HEK293 (cell line): ENCODE data around the gene UQCC3.
"Not testable (repeated sequence)": the region's sequence is repeated elsewhere in the genome, so short reads cannot be mapped to it uniquely, and the experiment has no call there.

Experiments
- CTCF ChIA-PET: fragments of 350-600 bp; formaldehyde crosslinking; extraction: SDS; loops from one replicate; lab custom pipeline; 2021; ENCODE audit warnings: antibody characterized with exemption; lab: Yijun Ruan, JAX
- POLR2A ChIA-PET: fragments of 300-600 bp; formaldehyde crosslinking; extraction: SDS; loops from one replicate; lab custom pipeline; 2020; ENCODE audit warnings: antibody characterized with exemption, inconsistent platforms; lab: Yijun Ruan, JAX
- H3K27ac ChIP-seq: fragments of 200-500 bp; sonication (Bioruptor generic); 2 replicates; pipeline ENCODE4 v1.5.1; 2014; ENCODE audit warnings: low read depth, low read length, control low read depth, inconsistent platforms; ENCODE audit errors: extremely low read depth
- H3K36me3 ChIP-seq, 2 experiments: fragments of 200-500 bp in 1 of 2; sonication (Bioruptor generic) in 1 of 2; 1 replicate in 1 of 2; 2 replicates in 1 of 2; pipeline ENCODE4 v1.5.1; 2014 to 2017; ENCODE audit warnings: inconsistent platforms in 2 of 2, low read length in 2 of 2; ENCODE audit not compliant: control insufficient read depth in 2 of 2, insufficient read depth in 1 of 2
- H3K4me1 ChIP-seq: fragments of 200-500 bp; sonication (Bioruptor generic); 2 replicates; pipeline ENCODE4 v1.5.1; 2014; ENCODE audit warnings: mild to moderate bottlenecking, low read length, inconsistent platforms; ENCODE audit not compliant: control insufficient read depth, insufficient read depth
- H3K4me3 ChIP-seq: 2 replicates; pipeline ENCODE4 v1.5.1; 2011; ENCODE audit warnings: low read depth, mild to moderate bottlenecking, control low read depth, low read length, moderate library complexity
- H3K9me3 ChIP-seq: fragments of 200-500 bp; sonication (Bioruptor generic); 2 replicates; pipeline ENCODE4 v1.5.1; 2014; ENCODE audit warnings: low read depth, low read length, inconsistent platforms; ENCODE audit not compliant: control insufficient read depth, insufficient read depth
- KLF1 ChIP-seq: fragments of 450-650 bp; formaldehyde crosslinking; IDR thresholded peaks from 2 replicates; pipeline ENCODE4 v1.5.1; 2016; ENCODE audit warnings: missing biosample characterization, missing genetic modification characterization
- KLF8 ChIP-seq: fragments of 450-650 bp; formaldehyde crosslinking; IDR thresholded peaks from 2 replicates; pipeline ENCODE4 v1.5.1; 2016; ENCODE audit warnings: missing biosample characterization, missing genetic modification characterization
- OVOL3 ChIP-seq: fragments of 450-650 bp; formaldehyde crosslinking; IDR thresholded peaks from 2 replicates; pipeline ENCODE4 v1.5.1; 2016; ENCODE audit warnings: missing biosample characterization, missing genetic modification characterization
- PRDM1 ChIP-seq: fragments of 450-650 bp; formaldehyde crosslinking; IDR thresholded peaks from 2 replicates; pipeline ENCODE4; 2016; ENCODE audit warnings: missing biosample characterization, missing genetic modification characterization
- TCF7L2 ChIP-seq: IDR thresholded peaks from 2 replicates; pipeline ENCODE4 v1.6.1; 2011; ENCODE audit warnings: low read depth, mild to moderate bottlenecking, inconsistent platforms, low read length, moderate library complexity, borderline replicate concordance
- ZBTB48 ChIP-seq: fragments of 450-650 bp; formaldehyde crosslinking; IDR thresholded peaks from 2 replicates; pipeline ENCODE4 v1.5.1; 2016; ENCODE audit warnings: missing biosample characterization, missing genetic modification characterization
- ZFP3 ChIP-seq: fragments of 450-650 bp; formaldehyde crosslinking; IDR thresholded peaks from 2 replicates; pipeline ENCODE4 v1.5.1; 2016; ENCODE audit warnings: low read depth, missing biosample characterization, missing genetic modification characterization
- ZFP41 ChIP-seq: fragments of 450-650 bp; formaldehyde crosslinking; IDR thresholded peaks from 2 replicates; pipeline ENCODE4 v1.5.1; 2016; ENCODE audit warnings: missing biosample characterization, missing genetic modification characterization, borderline replicate concordance
- ZNF114 ChIP-seq: fragments of 450-650 bp; formaldehyde crosslinking; IDR thresholded peaks from 2 replicates; pipeline ENCODE4 v1.5.0; 2017; ENCODE audit warnings: missing biosample characterization, missing genetic modification characterization
- ZNF274 ChIP-seq, 2 experiments: fragments of 200-500 bp in 1 of 2; fragments of 450-650 bp in 1 of 2; sonication (Bioruptor generic) in 1 of 2; formaldehyde crosslinking in 1 of 2; IDR thresholded peaks; 2 replicates each; pipeline versions ENCODE4 v1.5.1 to v1.6.1; 2014 to 2016; ENCODE audit warnings: borderline replicate concordance in 1 of 2, inconsistent platforms in 1 of 2, low read length in 1 of 2, missing biosample characterization in 1 of 2, missing genetic modification characterization in 1 of 2
- ZNF324 ChIP-seq: fragments of 450-650 bp; formaldehyde crosslinking; IDR thresholded peaks from 2 replicates; pipeline ENCODE4 v1.5.1; 2016; ENCODE audit warnings: missing biosample characterization, missing genetic modification characterization
- ZNF530 ChIP-seq: fragments of 450-650 bp; formaldehyde crosslinking; IDR thresholded peaks from 2 replicates; pipeline ENCODE4 v1.5.1; 2016; ENCODE audit warnings: low read depth, missing biosample characterization, missing genetic modification characterization
- ZNF560 ChIP-seq: fragments of 450-650 bp; formaldehyde crosslinking; IDR thresholded peaks from 2 replicates; pipeline ENCODE4 v1.5.1; 2017; ENCODE audit warnings: missing biosample characterization, missing genetic modification characterization, borderline replicate concordance
- ZNF585B ChIP-seq: fragments of 450-650 bp; formaldehyde crosslinking; IDR thresholded peaks from 2 replicates; pipeline ENCODE4 v1.5.1; 2016; ENCODE audit warnings: missing biosample characterization, missing genetic modification characterization
- ZNF610 ChIP-seq: fragments of 450-650 bp; formaldehyde crosslinking; IDR thresholded peaks from 2 replicates; pipeline ENCODE4 v1.5.1; 2016; ENCODE audit warnings: missing biosample characterization, missing genetic modification characterization, borderline replicate concordance
- ZNF701 ChIP-seq: fragments of 450-650 bp; formaldehyde crosslinking; IDR thresholded peaks from 2 replicates; pipeline ENCODE4 v1.5.1; 2016; ENCODE audit warnings: missing biosample characterization, missing genetic modification characterization
- ZNF792 ChIP-seq: fragments of 450-650 bp; formaldehyde crosslinking; IDR thresholded peaks from 2 replicates; pipeline ENCODE4 v1.5.1; 2016; ENCODE audit warnings: missing biosample characterization, missing genetic modification characterization
- TF ChIP-seq, protein P1 (sequence below): fragments of 450-650 bp; formaldehyde crosslinking; IDR thresholded peaks from 2 replicates; pipeline ENCODE4 v1.5.1; 2017; ENCODE audit warnings: missing biosample characterization, mild to moderate bottlenecking, missing genetic modification characterization, moderate library complexity
- TF ChIP-seq, protein P2 (sequence below): fragments of 450-650 bp; formaldehyde crosslinking; IDR thresholded peaks from 2 replicates; pipeline ENCODE4 v1.5.1; 2016; ENCODE audit warnings: missing biosample characterization, missing genetic modification characterization
- TF ChIP-seq, protein P3 (sequence below): fragments of 450-650 bp; formaldehyde crosslinking; IDR thresholded peaks from 2 replicates; pipeline ENCODE4 v1.5.1; 2016; ENCODE audit warnings: missing biosample characterization, missing genetic modification characterization
- TF ChIP-seq, protein P4 (sequence below): fragments of 450-650 bp; IDR thresholded peaks from 2 replicates; pipeline ENCODE4 v1.5.1; 2018; ENCODE audit warnings: missing biosample characterization, mild to moderate bottlenecking, missing genetic modification characterization

UQCC3 gene

DNA sequence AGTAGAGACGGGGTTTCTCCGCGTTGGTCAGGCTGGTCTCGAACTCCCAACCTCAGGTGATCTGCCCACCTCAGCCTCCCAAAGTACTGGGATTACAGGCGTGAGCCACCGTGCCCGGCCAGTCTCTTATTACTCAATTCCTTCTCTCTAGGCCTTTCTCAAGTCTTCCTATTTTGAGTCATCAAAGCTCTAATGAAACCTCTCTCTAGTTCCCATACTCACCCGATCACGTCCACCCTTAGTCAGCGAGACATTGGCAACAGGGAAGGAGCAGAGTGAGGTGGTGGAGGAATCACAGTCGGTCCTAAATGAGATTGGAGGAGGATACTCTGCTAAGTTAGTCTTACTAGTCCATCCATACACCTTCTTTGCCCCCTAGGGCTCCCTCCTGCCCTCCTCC, 30.8 kb downstream of the UQCC3 start:
- TF ChIP-seq ZNF792 (no peak), KLF8 (tag by site-specific recombination) (no peak), ZFP41 (tag by site-specific recombination) (no peak), ZNF324 (tag by site-specific recombination) (no peak), ZNF585B (tag by site-specific recombination) (no peak), PRDM1 (tag by site-specific recombination) (no peak), ZFP3 (tag by site-specific recombination) (no peak), OVOL3 (tag by site-specific recombination) (no peak), KLF1 (no peak), ZNF560 (tag by site-specific recombination) (no peak)
- TF ChIP-seq, protein P1, sequence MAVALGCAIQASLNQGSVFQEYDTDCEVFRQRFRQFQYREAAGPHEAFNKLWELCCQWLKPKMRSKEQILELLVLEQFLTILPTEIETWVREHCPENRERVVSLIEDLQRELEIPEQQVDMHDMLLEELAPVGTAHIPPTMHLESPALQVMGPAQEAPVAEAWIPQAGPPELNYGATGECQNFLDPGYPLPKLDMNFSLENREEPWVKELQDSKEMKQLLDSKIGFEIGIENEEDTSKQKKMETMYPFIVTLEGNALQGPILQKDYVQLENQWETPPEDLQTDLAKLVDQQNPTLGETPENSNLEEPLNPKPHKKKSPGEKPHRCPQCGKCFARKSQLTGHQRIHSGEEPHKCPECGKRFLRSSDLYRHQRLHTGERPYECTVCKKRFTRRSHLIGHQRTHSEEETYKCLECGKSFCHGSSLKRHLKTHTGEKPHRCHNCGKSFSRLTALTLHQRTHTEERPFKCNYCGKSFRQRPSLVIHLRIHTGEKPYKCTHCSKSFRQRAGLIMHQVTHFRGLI (tag by site-specific recombination): no peak
- TF ChIP-seq, protein P2, sequence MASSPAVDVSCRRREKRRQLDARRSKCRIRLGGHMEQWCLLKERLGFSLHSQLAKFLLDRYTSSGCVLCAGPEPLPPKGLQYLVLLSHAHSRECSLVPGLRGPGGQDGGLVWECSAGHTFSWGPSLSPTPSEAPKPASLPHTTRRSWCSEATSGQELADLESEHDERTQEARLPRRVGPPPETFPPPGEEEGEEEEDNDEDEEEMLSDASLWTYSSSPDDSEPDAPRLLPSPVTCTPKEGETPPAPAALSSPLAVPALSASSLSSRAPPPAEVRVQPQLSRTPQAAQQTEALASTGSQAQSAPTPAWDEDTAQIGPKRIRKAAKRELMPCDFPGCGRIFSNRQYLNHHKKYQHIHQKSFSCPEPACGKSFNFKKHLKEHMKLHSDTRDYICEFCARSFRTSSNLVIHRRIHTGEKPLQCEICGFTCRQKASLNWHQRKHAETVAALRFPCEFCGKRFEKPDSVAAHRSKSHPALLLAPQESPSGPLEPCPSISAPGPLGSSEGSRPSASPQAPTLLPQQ (tag by site-specific recombination): no peak
- no peak overlapping the region for H3K4me3 ChIP-seq
- H3K27ac ChIP-seq: no peak overlapping the region
- peaks cover 3% of the 10 kb centered on the region; the same call in 1 of the 2 replicates for H3K4me1 ChIP-seq
- CTCF ChIA-PET: interaction anchor here (0.7 to 1.7 kb wide), 3 partner anchors 8 to 21 kb away, joined by 7 to 12 read pairs (median 8); partner anchors contain the start of gene LRRN4CL
- POLR2A ChIA-PET: interaction anchor here (0.6 to 1.8 kb wide), 2 partner anchors 11 to 37 kb away, joined by 3 to 4 read pairs; partner anchors contain the start of genes C11orf98 and CSKMT
- peaks cover 15 to 71% of the 10 kb centered on the region in 2 experiments for H3K36me3 ChIP-seq
- no peaks in the 10 kb centered on the region for H3K9me3 ChIP-seq

DNA sequence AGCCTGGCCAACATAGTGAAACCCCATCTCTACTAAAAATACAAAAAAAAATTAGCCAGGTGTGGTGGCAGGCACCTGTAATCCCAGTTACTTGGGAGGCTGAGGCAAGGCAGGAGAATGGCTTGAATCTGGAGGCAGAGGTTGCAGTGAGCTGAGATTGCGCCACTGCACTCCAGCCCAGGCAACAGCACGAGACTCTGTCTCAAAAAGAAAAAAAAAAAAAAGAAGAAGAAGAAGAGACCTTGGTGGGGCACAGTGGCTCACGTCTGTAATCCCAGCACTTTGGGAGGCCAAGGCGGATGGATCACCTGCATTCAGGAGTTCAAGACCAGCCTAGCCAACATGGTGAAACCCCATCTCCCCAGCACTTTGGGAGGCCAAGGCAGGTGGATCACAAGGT, 32.4 kb downstream of the UQCC3 start:
- not testable (repeated sequence) for H3K9me3 ChIP-seq, H3K4me1 ChIP-seq, H3K4me3 ChIP-seq, H3K27ac ChIP-seq
- ChIA-PET CTCF (interaction anchor here (0.6 to 1.6 kb wide), 4 partner anchors 10 to 1133 kb away, joined by 3 to 12 read pairs (median 4); partner anchors contain the start of gene TMEM179B), POLR2A (interaction anchor here (0.6 to 1.8 kb wide), 4 partner anchors 15 to 1676 kb away, joined by 4 to 10 read pairs (median 5); partner anchors contain the start of genes C11orf98, CSKMT and LRRN4CL)
- peaks cover 15 to 83% of the 10 kb centered on the region in 2 experiments for H3K36me3 ChIP-seq

DNA sequence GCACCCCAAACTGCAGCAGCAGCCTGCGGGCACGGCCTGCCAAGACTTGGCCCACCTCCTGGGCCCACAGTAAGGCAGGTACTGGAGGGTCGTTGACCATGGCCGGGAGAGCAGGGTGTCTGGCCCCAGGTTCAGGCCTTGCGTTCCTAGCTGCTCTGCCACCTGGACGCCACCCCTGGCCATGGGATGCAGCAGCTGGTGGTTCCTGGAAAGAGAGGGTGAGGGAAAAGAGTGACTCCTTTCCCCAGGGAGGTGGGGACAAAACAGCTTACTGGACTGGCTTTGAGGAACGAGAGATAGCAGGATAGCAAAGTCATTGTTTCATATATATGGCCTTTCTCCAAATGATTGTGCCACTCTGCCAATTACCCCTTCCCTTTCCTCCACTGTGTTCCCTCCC, 33.9 kb downstream of the UQCC3 start:
- CTCF ChIA-PET: interaction anchor here (0.7 to 2.1 kb wide), 6 partner anchors 8 to 98 kb away, joined by 3 to 7 read pairs (median 3); no protein-coding TSS in a partner anchor
- H3K36me3 ChIP-seq: peaks cover 15 to 89% of the 10 kb centered on the region in 2 experiments
- peak overlapping the region; percentile 51; the same call in 1 of the 2 replicates for H3K27ac ChIP-seq
- H3K4me3 ChIP-seq: peak overlapping the region; percentile 62
- POLR2A ChIA-PET: interaction anchor here (0.8 to 3.7 kb wide), 15 partner anchors 10 to 150 kb away, joined by 3 to 34 read pairs (median 13); partner anchors contain the start of genes C11orf98, CSKMT, HNRNPUL2 and LBHD1
- peaks cover 3% of the 10 kb centered on the region; the same call in 1 of the 2 replicates for H3K4me1 ChIP-seq
- no peaks in the 10 kb centered on the region for H3K9me3 ChIP-seq
- TF ChIP-seq, protein P3, sequence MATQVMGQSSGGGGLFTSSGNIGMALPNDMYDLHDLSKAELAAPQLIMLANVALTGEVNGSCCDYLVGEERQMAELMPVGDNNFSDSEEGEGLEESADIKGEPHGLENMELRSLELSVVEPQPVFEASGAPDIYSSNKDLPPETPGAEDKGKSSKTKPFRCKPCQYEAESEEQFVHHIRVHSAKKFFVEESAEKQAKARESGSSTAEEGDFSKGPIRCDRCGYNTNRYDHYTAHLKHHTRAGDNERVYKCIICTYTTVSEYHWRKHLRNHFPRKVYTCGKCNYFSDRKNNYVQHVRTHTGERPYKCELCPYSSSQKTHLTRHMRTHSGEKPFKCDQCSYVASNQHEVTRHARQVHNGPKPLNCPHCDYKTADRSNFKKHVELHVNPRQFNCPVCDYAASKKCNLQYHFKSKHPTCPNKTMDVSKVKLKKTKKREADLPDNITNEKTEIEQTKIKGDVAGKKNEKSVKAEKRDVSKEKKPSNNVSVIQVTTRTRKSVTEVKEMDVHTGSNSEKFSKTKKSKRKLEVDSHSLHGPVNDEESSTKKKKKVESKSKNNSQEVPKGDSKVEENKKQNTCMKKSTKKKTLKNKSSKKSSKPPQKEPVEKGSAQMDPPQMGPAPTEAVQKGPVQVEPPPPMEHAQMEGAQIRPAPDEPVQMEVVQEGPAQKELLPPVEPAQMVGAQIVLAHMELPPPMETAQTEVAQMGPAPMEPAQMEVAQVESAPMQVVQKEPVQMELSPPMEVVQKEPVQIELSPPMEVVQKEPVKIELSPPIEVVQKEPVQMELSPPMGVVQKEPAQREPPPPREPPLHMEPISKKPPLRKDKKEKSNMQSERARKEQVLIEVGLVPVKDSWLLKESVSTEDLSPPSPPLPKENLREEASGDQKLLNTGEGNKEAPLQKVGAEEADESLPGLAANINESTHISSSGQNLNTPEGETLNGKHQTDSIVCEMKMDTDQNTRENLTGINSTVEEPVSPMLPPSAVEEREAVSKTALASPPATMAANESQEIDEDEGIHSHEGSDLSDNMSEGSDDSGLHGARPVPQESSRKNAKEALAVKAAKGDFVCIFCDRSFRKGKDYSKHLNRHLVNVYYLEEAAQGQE (tag by site-specific recombination): no peak
- TF ChIP-seq ZBTB48: no peak
- no peak for TF ChIP-seq ZNF114 (tag by site-specific recombination)
- TF ChIP-seq ZNF274 (IDR thresholded peaks at IDR 0.05; ENCODE audit: low read length): no peak
- TF ChIP-seq ZNF274 (tag by site-specific recombination; IDR thresholded peaks at IDR 0.05; ENCODE audit: borderline replicate concordance): no peak
- TF ChIP-seq ZNF701 (tag by site-specific recombination): no peak
- TF ChIP-seq, protein P4, sequence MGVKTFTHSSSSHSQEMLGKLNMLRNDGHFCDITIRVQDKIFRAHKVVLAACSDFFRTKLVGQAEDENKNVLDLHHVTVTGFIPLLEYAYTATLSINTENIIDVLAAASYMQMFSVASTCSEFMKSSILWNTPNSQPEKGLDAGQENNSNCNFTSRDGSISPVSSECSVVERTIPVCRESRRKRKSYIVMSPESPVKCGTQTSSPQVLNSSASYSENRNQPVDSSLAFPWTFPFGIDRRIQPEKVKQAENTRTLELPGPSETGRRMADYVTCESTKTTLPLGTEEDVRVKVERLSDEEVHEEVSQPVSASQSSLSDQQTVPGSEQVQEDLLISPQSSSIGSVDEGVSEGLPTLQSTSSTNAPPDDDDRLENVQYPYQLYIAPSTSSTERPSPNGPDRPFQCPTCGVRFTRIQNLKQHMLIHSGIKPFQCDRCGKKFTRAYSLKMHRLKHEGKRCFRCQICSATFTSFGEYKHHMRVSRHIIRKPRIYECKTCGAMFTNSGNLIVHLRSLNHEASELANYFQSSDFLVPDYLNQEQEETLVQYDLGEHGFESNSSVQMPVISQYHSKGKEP (tag by site-specific recombination): no peak
- TF ChIP-seq ZNF530: no peak
- TF ChIP-seq TCF7L2: no peak
- TF ChIP-seq ZNF610 (tag by site-specific recombination): no peak
